SU-DHL-6 (cell line): ENCODE data around the gene HAUS1.

Source experiments
- H2AFZ ChIP-seq: fragments of 200-600 bp; sonication (generic); 2 replicates; pipeline ENCODE4 v1.6.1; 2014; ENCODE audit warnings: low read depth, mild to moderate bottlenecking, moderate library complexity, mixed read lengths, antibody characterized with exemption, low read length; ENCODE audit not compliant: severe bottlenecking
- H3F3A ChIP-seq: fragments of 200-600 bp; shearing (Covaris generic); 2 replicates; pipeline ENCODE4 v1.6.0; 2016; ENCODE audit warnings: antibody characterized with exemption, mild to moderate bottlenecking; ENCODE audit not compliant: insufficient read depth
- H3K27ac ChIP-seq: fragments of 200-600 bp; sonication (generic); 2 replicates; pipeline ENCODE4 v1.5.1; 2016; ENCODE audit warnings: low read depth, mild to moderate bottlenecking, low read length, moderate library complexity, mixed read lengths
- H3K27me3 ChIP-seq: fragments of 200-600 bp; sonication (generic), shearing (Covaris generic); 2 replicates; pipeline ENCODE4 v1.6.0; 2014; ENCODE audit warnings: mild to moderate bottlenecking, low read length
- H3K36me3 ChIP-seq: fragments of 200-600 bp; sonication (generic); 2 replicates; pipeline ENCODE4 v1.6.1; 2014; ENCODE audit warnings: mild to moderate bottlenecking, low read length, mixed read lengths
- H3K4me2 ChIP-seq: fragments of 300-600, 200-600 bp; shearing (Covaris generic), sonication (generic); 2 replicates; pipeline ENCODE4 v1.6.0; 2014; ENCODE audit warnings: low read length, low read depth, mild to moderate bottlenecking; ENCODE audit not compliant: poor library complexity, severe bottlenecking
- H3K4me3 ChIP-seq: fragments of 200-600 bp; sonication (generic); 2 replicates; pipeline ENCODE4 v1.5.1; 2014; ENCODE audit warnings: antibody characterized with exemption, low read length, mild to moderate bottlenecking, mixed read lengths; ENCODE audit not compliant: insufficient read depth, poor library complexity, severe bottlenecking
- H3K79me2 ChIP-seq: fragments of 200-600 bp; sonication (generic); 2 replicates; pipeline ENCODE4 v1.6.1; 2014; ENCODE audit warnings: mild to moderate bottlenecking, low read length, moderate library complexity; ENCODE audit not compliant: insufficient read depth
- H3K9ac ChIP-seq: fragments of 200-600 bp; sonication (generic); 2 replicates; pipeline ENCODE4 v1.7.0; 2014; ENCODE audit warnings: mild to moderate bottlenecking, low read length
- H3K9me2 ChIP-seq: fragments of 200-600 bp; sonication (generic); replicated peaks from 2 replicates; pipeline ENCODE4 v1.6.1; 2014; ENCODE audit warnings: low read length; ENCODE audit not compliant: insufficient read depth
- H3K9me3 ChIP-seq: fragments of 200-600 bp; sonication (generic); 2 replicates; pipeline ENCODE4 v1.6.1; 2014; ENCODE audit warnings: low read length, mixed read lengths; ENCODE audit not compliant: insufficient read depth
- H4K20me1 ChIP-seq: fragments of 200-600 bp; sonication (generic); 2 replicates; pipeline ENCODE4 v1.6.1; 2014; ENCODE audit warnings: low read depth, mild to moderate bottlenecking, antibody characterized with exemption, low read length, moderate library complexity, mixed read lengths
- CTCF ChIP-seq: fragments of 200-600 bp; sonication (generic); IDR thresholded peaks from one replicate; pipeline ENCODE4 v1.5.1; 2017; ENCODE audit warnings: antibody characterized with exemption, mild to moderate bottlenecking, low read length, moderate library complexity; ENCODE audit not compliant: insufficient read depth, poor library complexity, severe bottlenecking
- EZH2phosphoT487 ChIP-seq: fragments of 200-600 bp; sonication (generic), shearing (Covaris generic); conservative IDR thresholded peaks from 2 replicates; pipeline ENCODE4 v1.6.1; 2018; ENCODE audit warnings: mild to moderate bottlenecking, antibody characterized with exemption, low read length, moderate library complexity, mixed read lengths

Gene HAUS1

GRCh38 chr18:46152808-46153617, 48.8 kb downstream of the HAUS1 start:
- TF ChIP-seq EZH2phosphoT487 (no peak), CTCF (no peak)
- H3K36me3 ChIP-seq: no peaks in the 10 kb centered on the region
- no peak overlapping the region for H3K4me3 ChIP-seq
- no peaks in the 10 kb centered on the region for H4K20me1 ChIP-seq
- no peak overlapping the region for H3K4me2 ChIP-seq
- H3K79me2 ChIP-seq: no peaks in the 10 kb centered on the region
- H2AFZ ChIP-seq: no peak overlapping the region
- no peak overlapping the region for H3K27ac ChIP-seq
- H3K9me3 ChIP-seq: no peaks in the 10 kb centered on the region
- H3K27me3 ChIP-seq: no peaks in the 10 kb centered on the region
- H3F3A ChIP-seq: no peaks in the 10 kb centered on the region
- no peak overlapping the region for H3K9ac ChIP-seq
- no peaks in the 10 kb centered on the region for H3K9me2 ChIP-seq

GRCh38 chr18:46155641-46156051, 51.5 kb downstream of the HAUS1 start:
- Histone ChIP-seq H3K9ac (no peak overlapping the region), H3K36me3 (no peaks in the 10 kb centered on the region), H2AFZ (no peak overlapping the region), H3K79me2 (no peaks in the 10 kb centered on the region), H3K4me3 (no peak overlapping the region), H3K27ac (no peak overlapping the region), H3K9me3 (no peaks in the 10 kb centered on the region), H3K27me3 (no peaks in the 10 kb centered on the region), H3K4me2 (no peak overlapping the region), H4K20me1 (no peaks in the 10 kb centered on the region), H3F3A (no peaks in the 10 kb centered on the region), H3K9me2 (no peaks in the 10 kb centered on the region)
- TF ChIP-seq EZH2phosphoT487 (no peak), CTCF (no peak)

GRCh38 chr18:46156124-46156745, 52.0 kb downstream of the HAUS1 start:
- H3K4me3 ChIP-seq: no peak overlapping the region
- H3K27me3 ChIP-seq: no peaks in the 10 kb centered on the region
- no peak overlapping the region for H3K4me2 ChIP-seq
- H4K20me1 ChIP-seq: no peaks in the 10 kb centered on the region
- no peaks in the 10 kb centered on the region for H3F3A ChIP-seq
- H2AFZ ChIP-seq: no peak overlapping the region
- H3K9me2 ChIP-seq: no peaks in the 10 kb centered on the region
- H3K27ac ChIP-seq: no peak overlapping the region
- TF ChIP-seq CTCF: no peak
- TF ChIP-seq EZH2phosphoT487: no peak
- H3K36me3 ChIP-seq: no peaks in the 10 kb centered on the region
- no peaks in the 10 kb centered on the region for H3K9me3 ChIP-seq
- no peak overlapping the region for H3K9ac ChIP-seq
- no peaks in the 10 kb centered on the region for H3K79me2 ChIP-seq
